Erythroblast (primary cell): ENCODE results near the gene UNC119.

Experiments
- DNase-seq, 2 experiments: peaks; one replicate each; lab custom pipeline; 2025; lab: John Stamatoyannopoulos, UW
- GATA1 ChIP-seq: IDR thresholded peaks from 2 replicates; pipeline ENCODE4 v1.6.1; 2011; ENCODE audit warnings: low read depth, mild to moderate bottlenecking, control low read depth, low read length, moderate library complexity
- POLR2A ChIP-seq: IDR thresholded peaks from 2 replicates; pipeline ENCODE4 v1.6.1; 2011; ENCODE audit warnings: mild to moderate bottlenecking, low read length

UNC119 gene

DNA sequence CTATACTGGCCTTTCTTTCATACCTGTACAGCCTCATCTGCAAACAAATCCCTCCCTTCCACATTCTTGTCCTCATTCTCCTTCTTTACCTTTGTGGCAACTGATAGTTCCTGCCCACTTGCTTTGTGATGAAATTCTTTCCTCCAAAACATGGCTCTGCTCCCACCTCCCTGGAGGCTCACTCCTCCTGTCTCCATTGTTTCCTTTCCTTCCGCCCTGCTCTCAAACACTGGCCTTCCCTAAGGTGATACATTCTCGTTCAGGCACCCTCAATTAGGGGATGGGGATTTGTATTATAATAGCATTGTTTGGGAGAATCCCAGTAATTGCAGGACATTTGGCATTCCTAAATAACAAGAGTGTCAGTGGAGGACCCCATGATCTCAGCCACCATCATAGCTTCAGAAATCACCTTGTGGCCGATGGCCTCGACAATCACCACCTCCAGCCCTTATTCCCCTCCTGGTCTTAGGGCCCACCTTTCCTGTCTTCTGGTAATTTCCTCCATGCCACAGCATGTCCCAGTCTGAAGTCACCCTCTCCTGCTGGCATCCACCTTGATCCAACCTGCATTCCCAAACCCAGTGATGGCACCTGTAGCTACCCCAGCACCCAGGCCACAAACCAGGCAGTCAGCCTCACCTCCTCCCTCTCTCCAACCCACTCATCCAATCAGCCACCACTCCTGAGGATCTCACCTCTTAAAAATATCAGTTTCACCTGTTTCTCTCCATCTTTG is 7.9 kb downstream of the UNC119 start:
- no peak for TF ChIP-seq GATA1
- no peak for TF ChIP-seq POLR2A
- DNase-seq = no peak

DNA sequence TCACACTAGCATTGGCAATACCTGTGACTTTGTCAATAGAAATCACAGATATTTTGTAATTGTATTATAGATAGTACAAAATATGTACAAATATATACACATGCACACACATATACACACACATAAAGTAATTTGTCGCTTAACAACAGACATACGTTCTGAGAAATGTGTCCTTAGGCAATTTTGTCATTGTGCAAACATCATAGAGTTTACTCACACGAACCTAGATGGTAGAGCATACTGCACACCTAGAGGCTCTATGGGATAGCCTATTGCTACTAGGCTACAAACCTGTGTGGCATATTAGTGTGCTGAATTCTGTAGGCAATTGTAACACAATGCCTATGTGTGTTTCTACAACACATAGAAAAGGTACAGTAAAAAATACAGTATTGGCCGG is 11.0 kb downstream of the UNC119 start:
- TF ChIP-seq GATA1 (no peak), POLR2A (no peak)
- DNase-seq = no peak

DNA sequence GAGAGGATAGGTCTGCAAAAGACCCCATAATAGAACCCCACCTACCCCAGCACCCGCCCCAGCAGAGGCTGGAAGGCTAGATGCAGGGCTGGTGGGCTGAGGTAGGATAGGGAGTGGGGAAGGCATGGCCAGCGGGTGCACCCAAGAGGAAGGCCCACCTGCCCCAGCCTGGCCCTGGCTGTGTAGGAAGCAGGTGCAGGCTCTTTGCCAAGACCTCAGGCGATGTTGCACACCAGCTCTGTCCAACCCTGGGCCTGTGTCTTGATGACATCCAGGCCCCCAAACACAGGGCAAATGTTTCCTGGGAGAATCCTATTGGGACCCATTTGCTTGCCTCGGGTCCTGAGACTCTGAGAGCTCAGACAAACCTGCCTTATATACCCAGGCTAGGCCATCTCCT is 12.2 kb downstream of the UNC119 start:
- TF ChIP-seq GATA1 = no peak
- no peak for TF ChIP-seq POLR2A
- DNase-seq = no peak

DNA sequence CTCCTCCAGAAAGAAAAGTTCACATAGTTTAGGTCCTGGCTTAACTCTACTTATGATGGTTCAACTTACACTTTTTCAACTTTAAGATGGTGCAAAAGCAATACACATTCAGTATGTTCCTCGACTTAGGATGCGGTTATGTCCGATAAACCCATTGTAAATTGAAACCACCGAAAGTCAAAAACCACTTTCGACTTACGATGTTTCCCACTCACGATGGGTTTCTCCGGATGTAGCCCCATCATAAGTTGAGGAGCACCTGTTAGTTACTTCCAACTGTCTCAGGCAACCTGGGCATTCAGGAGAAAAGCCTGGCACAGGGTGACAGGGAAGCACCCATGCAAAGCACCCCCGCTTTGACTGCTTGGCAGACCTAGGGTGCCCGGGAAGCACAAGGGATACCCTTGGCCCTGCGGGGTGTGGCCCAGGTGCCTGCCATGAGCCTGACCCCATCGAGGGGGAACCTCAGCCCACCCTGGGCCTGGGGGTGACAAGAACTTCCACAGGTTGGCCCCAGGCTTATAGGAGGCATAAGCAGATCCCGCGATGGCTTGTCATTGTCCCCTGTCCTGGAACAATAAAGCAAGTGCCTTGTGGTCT is 14.0 kb downstream of the UNC119 start:
- TF ChIP-seq GATA1 (no peak), POLR2A (no peak)
- no peak for DNase-seq

DNA sequence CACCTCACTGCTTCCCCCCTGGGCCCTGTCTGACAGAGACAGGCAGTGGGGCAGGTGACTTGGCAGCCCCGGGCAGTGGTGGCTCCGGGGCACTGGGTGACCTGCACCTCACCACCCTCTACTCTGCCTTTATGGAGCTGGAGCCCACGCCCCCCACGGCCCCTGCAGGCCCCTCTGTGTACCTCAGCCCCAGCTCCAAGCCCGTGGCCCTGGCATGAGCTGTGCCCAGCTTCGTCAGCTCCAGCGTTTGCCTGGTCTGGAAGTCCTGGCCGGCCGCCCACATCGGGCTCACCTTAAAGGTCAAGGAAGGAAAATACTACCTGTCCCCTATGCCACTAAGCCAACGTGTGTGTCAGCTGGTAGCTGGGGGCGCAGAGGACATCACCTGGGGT is 15.2 kb downstream of the UNC119 start:
- TF ChIP-seq POLR2A (no peak), GATA1 (no peak)

DNA sequence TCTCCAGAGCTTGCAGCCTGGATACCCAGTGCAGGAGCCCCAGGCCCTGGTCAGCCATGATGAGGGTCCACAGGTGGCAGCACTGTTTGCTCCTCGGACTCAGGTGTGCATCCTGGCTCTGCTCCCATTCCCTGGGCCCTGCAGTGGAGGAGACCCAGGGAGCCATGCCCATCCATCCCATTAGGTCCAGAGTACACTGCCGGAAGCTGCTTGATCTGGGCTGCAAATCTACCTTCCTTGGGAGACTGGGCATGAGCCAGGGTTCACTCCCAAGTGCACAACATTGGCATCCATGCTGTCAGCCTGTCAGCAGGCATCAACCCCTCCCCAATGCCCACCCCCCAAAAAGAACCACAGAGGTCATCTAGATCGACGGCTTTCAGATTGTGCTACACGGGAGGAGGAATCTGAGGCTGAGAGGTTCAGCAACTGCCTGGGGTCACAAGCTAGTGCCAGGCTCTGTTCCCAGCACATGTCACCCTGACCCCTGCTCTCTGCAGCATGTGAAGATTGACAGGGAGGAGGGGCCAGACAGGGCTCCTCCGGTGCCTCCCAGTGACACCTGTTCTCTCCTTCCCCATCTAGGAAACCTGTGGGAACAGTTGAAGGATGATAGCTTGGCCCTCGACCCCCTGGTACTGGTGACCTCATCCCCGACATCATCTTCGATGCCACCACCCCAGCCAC is 15.7 kb downstream of the UNC119 start:
- no peak for TF ChIP-seq POLR2A
- no peak for TF ChIP-seq GATA1
- DNase-seq = no peak

More for the DNA sequence above, 15.2 kb downstream of the UNC119 start:
- DNase-seq = no peak

DNA sequence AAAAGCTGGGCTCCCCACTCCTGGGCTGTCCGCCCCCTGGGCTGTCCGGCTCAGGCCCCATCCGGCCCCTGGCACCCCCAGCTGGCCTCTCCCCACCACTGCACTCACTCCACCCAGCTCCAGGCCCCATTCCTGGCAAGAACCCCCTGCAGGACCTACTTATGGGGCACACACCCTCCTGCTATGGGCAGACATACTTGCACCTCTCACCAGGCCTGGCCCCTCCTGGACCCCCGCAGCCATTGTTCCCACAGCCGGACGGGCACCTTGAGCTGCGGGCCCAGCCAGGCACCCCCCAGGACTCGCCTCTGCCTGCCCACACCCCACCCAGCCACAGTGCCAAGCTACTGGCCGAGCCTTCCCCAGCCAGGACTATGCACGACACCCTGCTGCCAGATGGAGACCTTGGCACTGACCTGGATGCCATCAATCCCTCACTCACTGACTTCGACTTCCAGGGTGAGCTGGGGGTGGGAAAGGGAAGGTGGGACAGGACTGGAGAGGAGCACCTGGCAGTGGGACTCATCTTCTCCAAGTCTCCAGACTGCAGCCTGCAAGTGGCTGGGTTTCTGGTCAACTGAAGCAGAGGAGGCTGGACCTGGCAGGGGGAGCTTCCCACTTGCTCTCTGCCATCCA is 17.6 kb downstream of the UNC119 start:
- no peak for DNase-seq
- TF ChIP-seq POLR2A (no peak), GATA1 (no peak)

DNA sequence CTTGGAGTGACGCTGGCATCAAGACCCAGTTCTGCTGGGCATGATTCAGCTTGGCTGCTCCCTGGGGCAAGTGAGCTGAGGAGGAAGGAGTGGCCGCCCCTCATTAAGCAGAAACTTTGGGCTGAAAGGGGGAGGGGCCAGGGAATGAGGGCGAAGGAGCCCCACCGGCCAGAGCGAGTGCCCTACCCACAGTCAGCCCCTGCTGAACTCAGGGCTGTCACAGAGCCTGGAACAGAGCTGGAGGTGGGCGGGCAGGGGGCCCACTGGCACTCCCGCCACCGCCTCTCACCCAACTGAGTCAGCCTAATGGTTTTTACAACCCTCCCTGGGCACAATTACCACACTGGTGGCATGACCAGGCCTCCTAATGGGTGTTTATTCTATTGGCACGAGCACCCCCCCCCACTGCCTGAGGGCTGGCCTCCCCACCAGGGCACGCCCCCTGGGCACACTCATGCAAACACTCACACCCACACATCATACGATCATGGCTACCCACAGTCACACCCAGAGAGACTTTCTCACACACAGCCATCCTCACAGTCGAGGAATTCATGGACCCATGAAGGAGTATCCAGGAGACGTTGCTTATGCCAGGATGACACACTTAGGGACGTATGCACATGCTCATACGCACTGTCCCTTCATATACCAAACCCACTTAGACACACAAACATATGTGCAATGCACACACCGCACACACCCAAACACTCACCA is 19.2 kb downstream of the UNC119 start:
- DNase-seq = no peak
- no peak for TF ChIP-seq POLR2A
- no peak for TF ChIP-seq GATA1

DNA sequence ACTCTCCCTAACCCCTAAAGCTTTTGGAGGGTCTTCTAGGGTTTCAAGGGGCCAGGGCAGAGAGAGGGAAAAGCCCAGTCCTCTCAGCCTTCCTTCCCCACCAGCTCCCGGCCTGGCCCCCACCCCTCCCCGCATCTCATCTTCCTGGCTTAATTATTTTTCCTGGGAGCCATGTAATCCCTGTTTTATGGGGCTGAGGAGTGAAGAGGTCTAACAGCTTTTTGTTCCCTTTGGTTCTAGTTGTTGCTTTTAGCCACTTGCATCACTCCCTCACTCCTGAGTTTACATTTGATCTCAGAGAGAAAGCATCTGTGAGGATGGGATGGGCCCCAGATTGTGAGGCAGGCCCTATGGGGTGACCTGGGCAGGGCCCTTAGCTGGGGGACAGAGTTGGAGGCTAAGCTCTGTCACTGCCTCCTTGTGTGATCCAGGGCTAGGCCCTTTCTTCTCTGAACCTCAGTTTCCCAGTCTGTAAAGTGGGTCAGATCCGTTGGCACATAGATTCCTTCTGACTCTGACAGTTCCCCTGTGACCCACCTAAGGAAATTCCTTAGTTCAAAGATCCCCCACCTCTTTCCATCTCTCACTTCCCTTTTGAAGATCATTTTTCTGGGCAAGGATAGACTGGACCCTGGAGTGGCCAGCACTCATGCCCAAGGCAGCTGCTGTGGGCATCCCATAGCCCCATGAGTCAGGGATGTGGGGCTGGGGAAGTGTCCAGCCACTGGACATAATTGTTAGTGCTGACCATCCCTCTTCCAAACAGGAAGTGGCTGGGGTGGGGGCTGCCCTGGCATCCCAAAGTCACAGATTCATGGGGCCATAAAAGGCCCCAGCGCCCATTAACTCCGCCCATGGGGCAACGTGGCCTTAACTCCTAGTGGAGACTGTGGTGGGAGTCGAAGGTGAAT is 20.1 kb downstream of the UNC119 start:
- DNase-seq = no peak
- TF ChIP-seq POLR2A (no peak), GATA1 (no peak)

DNA sequence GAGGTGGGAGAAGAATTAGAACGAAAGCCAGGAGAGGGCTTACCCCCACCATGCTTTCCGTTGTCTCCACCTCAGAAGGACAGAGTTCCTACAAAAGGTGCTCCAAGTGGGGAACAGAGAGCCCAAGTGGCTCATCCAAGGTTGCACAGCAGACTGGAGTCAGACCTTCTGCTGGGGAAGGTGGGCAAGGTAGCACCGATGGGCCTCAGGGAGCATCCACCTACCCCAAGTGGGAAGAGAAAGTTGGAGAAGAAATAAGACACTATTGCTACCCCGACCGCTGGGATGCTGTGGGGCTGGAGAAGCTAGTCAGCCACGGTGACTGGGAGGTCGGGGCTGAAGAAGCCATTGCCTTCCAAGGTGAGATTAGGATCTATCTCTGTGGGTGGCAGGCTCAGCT is 21.5 kb downstream of the UNC119 start:
- TF ChIP-seq GATA1 (no peak), POLR2A (no peak)
- no peak for DNase-seq

DNA sequence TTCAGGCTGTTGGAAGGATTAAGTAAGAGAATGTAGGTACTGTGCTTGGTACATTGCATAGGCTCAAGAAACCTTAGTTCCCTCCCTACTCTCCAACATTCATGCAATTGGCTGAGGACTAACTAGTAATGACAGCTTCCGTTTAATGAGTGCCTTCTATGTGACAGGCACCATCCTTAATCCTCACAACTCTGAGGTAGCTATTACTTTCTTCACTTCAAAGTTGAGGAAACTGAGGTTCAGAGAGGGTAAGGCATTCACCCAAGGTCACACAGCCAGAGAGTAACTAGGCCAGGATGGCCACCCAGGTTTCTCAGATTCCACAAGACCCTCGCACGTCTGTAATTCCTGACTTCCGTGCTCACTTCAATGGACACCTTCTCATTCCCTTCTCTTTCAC is 22.2 kb downstream of the UNC119 start:
- TF ChIP-seq POLR2A = no peak
- TF ChIP-seq GATA1 = no peak
- no peak for DNase-seq

DNA sequence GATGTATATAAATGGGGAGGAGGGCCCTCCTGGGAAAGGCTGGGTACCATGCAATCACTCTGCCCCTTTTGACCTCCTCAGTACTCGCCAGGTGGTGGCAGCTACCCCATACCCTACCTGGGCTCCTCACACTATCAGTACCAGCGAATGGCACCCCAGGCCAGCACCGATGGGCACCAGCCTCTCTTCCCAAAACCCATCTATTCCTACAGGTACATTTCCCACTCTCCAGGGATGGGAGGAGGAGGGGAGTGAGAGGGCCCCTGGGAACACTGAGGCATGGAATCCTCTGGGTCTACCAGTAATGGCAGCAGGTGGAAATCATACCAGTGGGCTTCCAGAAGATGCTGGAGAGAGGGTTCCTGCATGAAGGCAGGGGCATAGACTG is 23.4 kb downstream of the UNC119 start:
- no peak for TF ChIP-seq POLR2A
- no peak for TF ChIP-seq GATA1
- no peak for DNase-seq
